Stomach (tissue), 9 donors: Measurements from ENCODE around the gene UTP11. TPM values are rescaled to one million over a fixed set of nuclear protein-coding genes. Genes with fewer than 3 reads are reported as not detected.

Experiments used
- DNase-seq, 2 donors: peaks; one replicate each; pipeline versions ENCODE4 v3.0.0 to v3.0.0-alpha.2; 2013 to 2019
- H3K27ac ChIP-seq, 5 donors: fragments of 200-600 bp in 4 of 5; sonication (generic) in 4 of 5; one replicate each; pipeline ENCODE4 v1.5.1; 2013 to 2019; ENCODE audit warnings: mild to moderate bottlenecking in 1 of 5, moderate library complexity in 1 of 5
- H3K27me3 ChIP-seq, 3 donors: fragments of 200-600 bp; sonication (generic); one replicate each; pipeline ENCODE4 v1.5.1; 2017 to 2019; ENCODE audit warnings: mixed run types in 1 of 3
- H3K36me3 ChIP-seq, 4 donors: fragments of 200-600 bp; sonication (generic); 1 replicate in 3 of 4; 2 replicates in 1 of 4; pipeline ENCODE4 v1.5.1; 2016 to 2019
- H3K4me1 ChIP-seq, 4 donors: fragments of 200-600 bp; sonication (generic); one replicate each; pipeline ENCODE4 v1.5.1; 2016 to 2019
- H3K4me3 ChIP-seq, 4 donors: fragments of 200-600 bp; sonication (generic) in 3 of 4; one replicate each; pipeline ENCODE4 v1.5.1; 2016 to 2019; ENCODE audit warnings: mild to moderate bottlenecking in 1 of 4
- H3K9me3 ChIP-seq, 4 donors: fragments of 200-600 bp; sonication (generic); one replicate each; pipeline ENCODE4 v1.5.1; 2016 to 2019
- CTCF ChIP-seq, 7 experiments: fragments of 450-650 bp in 4 of 7; fragments of 200-600 bp in 3 of 7; sonication (generic) in 3 of 7; IDR thresholded peaks; one replicate each; pipeline ENCODE4 v1.5.1; 2016 to 2019; ENCODE audit warnings: antibody characterized with exemption in 7 of 7, control low read depth in 2 of 7, mild to moderate bottlenecking in 1 of 7
- EP300 ChIP-seq: sonication (generic); formaldehyde crosslinking; IDR thresholded peaks from one replicate; pipeline ENCODE4 v1.6.1; 2017; ENCODE audit warnings: antibody characterized with exemption
- POLR2A ChIP-seq, 4 donors: fragments of 450-650 bp; IDR thresholded peaks; one replicate each; pipeline ENCODE4 v1.6.1; 2016; ENCODE audit warnings: antibody characterized with exemption in 4 of 4, control low read depth in 2 of 4, mild to moderate bottlenecking in 1 of 4, moderate library complexity in 1 of 4
- POLR2AphosphoS5 ChIP-seq, 3 donors: sonication (generic); formaldehyde crosslinking; IDR thresholded peaks; one replicate each; pipeline ENCODE4 v1.6.1; 2016; ENCODE audit warnings: antibody characterized with exemption in 3 of 3
- WGBS, 5 donors: extraction: QIAGEN DNeasy Blood & Tissue Kit in 3 of 5; methylation state at CpG; one replicate each; pipeline versions ENCODE4 v1.1.5 to v1.1.7; 2013 to 2018; 5-methylcytosine and 5-hydroxymethylcytosine counted together
- intact Hi-C: fragments of 100-400 bp; cut with DNase I; formaldehyde crosslinking; loops from one replicate; pipeline ENCODE4 v1.15.1; 2023; ENCODE audit warnings: low total_unique reads
- polyA plus RNA-seq, 3 donors: library from polyadenylated mRNA; stranded (reverse); fragments of 200-250 nt; gene quantifications; one replicate each; pipeline ENCODE4 v1.2.3, GENCODE V29; 2013
- total RNA-seq, 5 donors: library from RNA; depleted of rRNA; stranded (reverse); fragments of >200 nt; gene quantifications; one replicate each; pipeline versions ENCODE4 v1.1.0 to v1.2.3, GENCODE V29; 2014 to 2016
- donor health status: healthy with polysubstance abuse.
- donor health status: Bipolar disorder and iron deficiency.
- donor health status: healthy.

Gene UTP11
- total and polyA plus RNA-seq, 8 donors: 1.4 to 43.7 (median 20.9) TPM

- WGBS, 5 donors: 78 to 83% (median 78%) methylated on average over 19 of the region's 19 CpGs
- Histone ChIP-seq H3K36me3 (peaks cover 36 to 44% (median 43%) of the 10 kb centered on the region in 4 donors), H3K4me1 (peaks cover 21 to 32% (median 28%) of the 10 kb centered on the region in 4 donors), H3K27ac (no peak overlapping the region), H3K9me3 (no peaks in the 10 kb centered on the region), H3K27me3 (no peaks in the 10 kb centered on the region), H3K4me3 (no peak overlapping the region)
- intact Hi-C loops: loop anchor here (10.0 kb wide), 1 partner anchor 807 kb away; no protein-coding TSS in a partner anchor
- no peak for DNase-seq
- TF ChIP-seq EP300 (no peak), POLR2AphosphoS5 (IDR thresholded peaks at IDR 0.05) (no peak), POLR2A (IDR thresholded peaks at IDR 0.05) (no peak), CTCF (IDR thresholded peaks at IDR 0.05) (no peak)
These were observed 14.9 kb downstream of the UTP11 start for GRCh38 chr1:38027201-38028104.

GRCh38 chr1:38028105-38028591 is 15.6 kb downstream of the UTP11 start:
- Histone ChIP-seq H3K4me1 (peaks cover 21 to 32% (median 28%) of the 10 kb centered on the region in 4 donors), H3K4me3 (no peak overlapping the region), H3K27me3 (no peaks in the 10 kb centered on the region), H3K27ac (no peak overlapping the region), H3K9me3 (no peaks in the 10 kb centered on the region), H3K36me3 (peaks cover 29 to 37% (median 36%) of the 10 kb centered on the region in 4 donors)
- TF ChIP-seq CTCF (IDR thresholded peaks at IDR 0.05): no peak
- no peak for TF ChIP-seq POLR2A (IDR thresholded peaks at IDR 0.05)
- no peak for TF ChIP-seq EP300
- no peak for TF ChIP-seq POLR2AphosphoS5 (IDR thresholded peaks at IDR 0.05)
- DNase-seq: no peak
- intact Hi-C loops: loop anchor here (10.0 kb wide), 1 partner anchor 807 kb away; no protein-coding TSS in a partner anchor
- WGBS, 5 donors: 56 to 68% (median 62%) methylated on average over 3 of the region's 3 CpGs

GRCh38 chr1:38028671-38029070 is 16.1 kb downstream of the UTP11 start:
- Histone ChIP-seq H3K27ac (no peak overlapping the region), H3K4me3 (no peak overlapping the region), H3K27me3 (no peaks in the 10 kb centered on the region), H3K9me3 (no peaks in the 10 kb centered on the region), H3K36me3 (peaks cover 23 to 31% (median 31%) of the 10 kb centered on the region in 4 donors), H3K4me1 (peaks cover 21 to 32% (median 28%) of the 10 kb centered on the region in 4 donors)
- intact Hi-C loops: loop anchor here (10.0 kb wide), 1 partner anchor 806 kb away; no protein-coding TSS in a partner anchor
- 32 to 67% (median 58%) methylated on average over 2 of the region's 2 CpGs for WGBS, 5 donors
- DNase-seq: no peak
- TF ChIP-seq POLR2AphosphoS5 (IDR thresholded peaks at IDR 0.05) (no peak), CTCF (IDR thresholded peaks at IDR 0.05) (no peak)

GRCh38 chr1:38029081-38029681 is 16.6 kb downstream of the UTP11 start:
- H3K27ac ChIP-seq: peak overlapping the region in 2 of 5 donors; percentile 45 to 46

More at GRCh38 chr1:38029081-38029681, 16.6 kb downstream of the UTP11 start:
- H3K4me3 ChIP-seq: no peak overlapping the region
- DNase-seq: peak in 1 of 2 donors; percentile 73
- no peak for TF ChIP-seq POLR2AphosphoS5 (IDR thresholded peaks at IDR 0.05)
- no peak for TF ChIP-seq EP300
- no peak for TF ChIP-seq CTCF (IDR thresholded peaks at IDR 0.05)
- TF ChIP-seq POLR2A (IDR thresholded peaks at IDR 0.05): no peak
- 16 to 27% (median 17%) methylated on average over 19 to 23 of the region's 23 CpGs for WGBS, 5 donors
- H3K4me1 ChIP-seq: peaks cover 21 to 32% (median 28%) of the 10 kb centered on the region in 4 donors
- H3K36me3 ChIP-seq: peaks cover 18 to 26% (median 26%) of the 10 kb centered on the region in 4 donors
- intact Hi-C loops: loop anchor here (10.0 kb wide), 1 partner anchor 806 kb away; no protein-coding TSS in a partner anchor
- no peaks in the 10 kb centered on the region for H3K9me3 ChIP-seq
- peaks cover 0 to under 1% (median 0%) of the 10 kb centered on the region in 3 donors for H3K27me3 ChIP-seq
